SK-N-SH (cell line): ENCODE results near the gene CHAC1.

Experiments
- EZH2phosphoT487 ChIP-seq: fragments of 200-600 bp; sonication (generic); IDR thresholded peaks from 2 replicates; pipeline ENCODE4 v1.6.1; 2017; ENCODE audit warnings: low read depth, mixed run types, mild to moderate bottlenecking, antibody characterized with exemption, moderate library complexity, borderline replicate concordance
- FOXM1 ChIP-seq: IDR thresholded peaks from 2 replicates; pipeline ENCODE4 v1.4.0; 2012; ENCODE audit warnings: low read depth, mild to moderate bottlenecking
- GABPA ChIP-seq: IDR thresholded peaks from 2 replicates; pipeline ENCODE4 v1.4.0; 2012; ENCODE audit warnings: low read depth, mild to moderate bottlenecking
- MXI1 ChIP-seq: IDR thresholded peaks from 2 replicates; pipeline ENCODE4 v1.6.1; 2012; ENCODE audit warnings: mild to moderate bottlenecking, low read depth, low read length, improper control_type of control experiment
- POLR2AphosphoS5 ChIP-seq: IDR thresholded peaks from 2 replicates; pipeline ENCODE4 v1.6.1; 2012; ENCODE audit warnings: low read depth, low read length
- RAD21 ChIP-seq: IDR thresholded peaks from 2 replicates; pipeline ENCODE4 v1.6.1; 2012; ENCODE audit warnings: mild to moderate bottlenecking, low read length
- RFX5 ChIP-seq: IDR thresholded peaks from 2 replicates; pipeline ENCODE4 v1.6.1; 2012; ENCODE audit warnings: mild to moderate bottlenecking, improper control_type of control experiment, low read length
- RXRA ChIP-seq: IDR thresholded peaks from 2 replicates; pipeline ENCODE4 v1.4.0; 2012; ENCODE audit warnings: low read depth, mild to moderate bottlenecking, borderline replicate concordance
- TCF12 ChIP-seq: IDR thresholded peaks from 2 replicates; pipeline ENCODE4 v1.4.0; 2012
- TEAD4 ChIP-seq: IDR thresholded peaks from 2 replicates; pipeline ENCODE4 v1.4.0; 2012; ENCODE audit warnings: mild to moderate bottlenecking, borderline replicate concordance; ENCODE audit not compliant: insufficient read depth
- TF ChIP-seq, protein P1 (sequence below): fragments of 200-600 bp; sonication (generic); IDR thresholded peaks from 2 replicates; pipeline ENCODE4 v1.6.1; 2017; ENCODE audit warnings: antibody characterized with exemption, mild to moderate bottlenecking, moderate library complexity
- TF ChIP-seq, protein P2 (sequence below): IDR thresholded peaks from 2 replicates; pipeline ENCODE4 v1.6.1; 2012; ENCODE audit warnings: mild to moderate bottlenecking, low read depth, low read length, moderate library complexity
- TF ChIP-seq, protein P3 (sequence below): IDR thresholded peaks from 2 replicates; pipeline ENCODE4 v1.4.0; 2012; ENCODE audit warnings: low read depth, borderline replicate concordance
- TF ChIP-seq, protein P4 (sequence below): fragments of 150-350 bp; IDR thresholded peaks from 2 replicates; pipeline ENCODE4 v1.6.1; 2017; ENCODE audit warnings: antibody characterized with exemption, low read length, low read depth, borderline replicate concordance

DNA sequence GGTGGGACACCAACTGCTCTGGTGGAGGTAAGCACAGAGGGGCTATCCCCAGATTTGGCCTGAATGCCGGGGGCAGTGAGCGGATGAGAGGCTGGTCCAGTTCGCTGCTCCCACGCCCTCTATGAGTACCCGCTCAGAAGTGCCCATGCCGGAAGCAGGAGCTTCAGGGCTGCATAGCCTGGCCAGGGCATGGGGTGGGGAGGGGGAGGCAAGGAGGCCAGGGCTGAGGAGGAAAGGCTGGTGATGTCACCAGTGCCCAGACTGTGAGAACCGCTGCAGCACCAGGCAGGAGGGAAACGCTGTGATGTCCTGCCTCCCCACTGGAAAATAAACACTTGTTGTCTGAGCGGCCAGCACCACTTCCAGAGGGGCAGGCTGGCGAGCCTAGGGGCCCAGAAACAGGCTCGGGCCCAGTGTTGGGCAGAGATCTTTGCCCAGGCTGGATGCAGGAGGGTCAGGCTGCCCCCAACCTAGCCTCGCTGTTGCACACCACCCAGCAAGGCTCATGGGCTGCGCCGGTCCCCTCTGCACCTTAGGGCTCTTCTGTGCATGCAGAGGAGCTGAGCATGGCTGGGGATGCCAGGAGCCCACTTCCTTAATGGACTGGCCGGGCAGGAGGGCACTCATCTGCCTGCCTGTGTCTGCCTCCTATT is 35.0 kb upstream of the CHAC1 start:
- no peak for TF ChIP-seq GABPA
- TF ChIP-seq, protein P1, sequence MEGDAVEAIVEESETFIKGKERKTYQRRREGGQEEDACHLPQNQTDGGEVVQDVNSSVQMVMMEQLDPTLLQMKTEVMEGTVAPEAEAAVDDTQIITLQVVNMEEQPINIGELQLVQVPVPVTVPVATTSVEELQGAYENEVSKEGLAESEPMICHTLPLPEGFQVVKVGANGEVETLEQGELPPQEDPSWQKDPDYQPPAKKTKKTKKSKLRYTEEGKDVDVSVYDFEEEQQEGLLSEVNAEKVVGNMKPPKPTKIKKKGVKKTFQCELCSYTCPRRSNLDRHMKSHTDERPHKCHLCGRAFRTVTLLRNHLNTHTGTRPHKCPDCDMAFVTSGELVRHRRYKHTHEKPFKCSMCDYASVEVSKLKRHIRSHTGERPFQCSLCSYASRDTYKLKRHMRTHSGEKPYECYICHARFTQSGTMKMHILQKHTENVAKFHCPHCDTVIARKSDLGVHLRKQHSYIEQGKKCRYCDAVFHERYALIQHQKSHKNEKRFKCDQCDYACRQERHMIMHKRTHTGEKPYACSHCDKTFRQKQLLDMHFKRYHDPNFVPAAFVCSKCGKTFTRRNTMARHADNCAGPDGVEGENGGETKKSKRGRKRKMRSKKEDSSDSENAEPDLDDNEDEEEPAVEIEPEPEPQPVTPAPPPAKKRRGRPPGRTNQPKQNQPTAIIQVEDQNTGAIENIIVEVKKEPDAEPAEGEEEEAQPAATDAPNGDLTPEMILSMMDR, result no peak
- no peak for TF ChIP-seq RAD21
- no peak for TF ChIP-seq FOXM1
- TF ChIP-seq POLR2AphosphoS5, result no peak
- TF ChIP-seq, protein P2, sequence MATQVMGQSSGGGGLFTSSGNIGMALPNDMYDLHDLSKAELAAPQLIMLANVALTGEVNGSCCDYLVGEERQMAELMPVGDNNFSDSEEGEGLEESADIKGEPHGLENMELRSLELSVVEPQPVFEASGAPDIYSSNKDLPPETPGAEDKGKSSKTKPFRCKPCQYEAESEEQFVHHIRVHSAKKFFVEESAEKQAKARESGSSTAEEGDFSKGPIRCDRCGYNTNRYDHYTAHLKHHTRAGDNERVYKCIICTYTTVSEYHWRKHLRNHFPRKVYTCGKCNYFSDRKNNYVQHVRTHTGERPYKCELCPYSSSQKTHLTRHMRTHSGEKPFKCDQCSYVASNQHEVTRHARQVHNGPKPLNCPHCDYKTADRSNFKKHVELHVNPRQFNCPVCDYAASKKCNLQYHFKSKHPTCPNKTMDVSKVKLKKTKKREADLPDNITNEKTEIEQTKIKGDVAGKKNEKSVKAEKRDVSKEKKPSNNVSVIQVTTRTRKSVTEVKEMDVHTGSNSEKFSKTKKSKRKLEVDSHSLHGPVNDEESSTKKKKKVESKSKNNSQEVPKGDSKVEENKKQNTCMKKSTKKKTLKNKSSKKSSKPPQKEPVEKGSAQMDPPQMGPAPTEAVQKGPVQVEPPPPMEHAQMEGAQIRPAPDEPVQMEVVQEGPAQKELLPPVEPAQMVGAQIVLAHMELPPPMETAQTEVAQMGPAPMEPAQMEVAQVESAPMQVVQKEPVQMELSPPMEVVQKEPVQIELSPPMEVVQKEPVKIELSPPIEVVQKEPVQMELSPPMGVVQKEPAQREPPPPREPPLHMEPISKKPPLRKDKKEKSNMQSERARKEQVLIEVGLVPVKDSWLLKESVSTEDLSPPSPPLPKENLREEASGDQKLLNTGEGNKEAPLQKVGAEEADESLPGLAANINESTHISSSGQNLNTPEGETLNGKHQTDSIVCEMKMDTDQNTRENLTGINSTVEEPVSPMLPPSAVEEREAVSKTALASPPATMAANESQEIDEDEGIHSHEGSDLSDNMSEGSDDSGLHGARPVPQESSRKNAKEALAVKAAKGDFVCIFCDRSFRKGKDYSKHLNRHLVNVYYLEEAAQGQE, result no peak
- TF ChIP-seq TEAD4, result no peak
- no peak for TF ChIP-seq TCF12
- TF ChIP-seq, protein P3, sequence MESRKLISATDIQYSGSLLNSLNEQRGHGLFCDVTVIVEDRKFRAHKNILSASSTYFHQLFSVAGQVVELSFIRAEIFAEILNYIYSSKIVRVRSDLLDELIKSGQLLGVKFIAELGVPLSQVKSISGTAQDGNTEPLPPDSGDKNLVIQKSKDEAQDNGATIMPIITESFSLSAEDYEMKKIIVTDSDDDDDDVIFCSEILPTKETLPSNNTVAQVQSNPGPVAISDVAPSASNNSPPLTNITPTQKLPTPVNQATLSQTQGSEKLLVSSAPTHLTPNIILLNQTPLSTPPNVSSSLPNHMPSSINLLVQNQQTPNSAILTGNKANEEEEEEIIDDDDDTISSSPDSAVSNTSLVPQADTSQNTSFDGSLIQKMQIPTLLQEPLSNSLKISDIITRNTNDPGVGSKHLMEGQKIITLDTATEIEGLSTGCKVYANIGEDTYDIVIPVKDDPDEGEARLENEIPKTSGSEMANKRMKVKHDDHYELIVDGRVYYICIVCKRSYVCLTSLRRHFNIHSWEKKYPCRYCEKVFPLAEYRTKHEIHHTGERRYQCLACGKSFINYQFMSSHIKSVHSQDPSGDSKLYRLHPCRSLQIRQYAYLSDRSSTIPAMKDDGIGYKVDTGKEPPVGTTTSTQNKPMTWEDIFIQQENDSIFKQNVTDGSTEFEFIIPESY, result no peak
- no peak for TF ChIP-seq RXRA
- TF ChIP-seq RFX5, result no peak
- TF ChIP-seq, protein P4, sequence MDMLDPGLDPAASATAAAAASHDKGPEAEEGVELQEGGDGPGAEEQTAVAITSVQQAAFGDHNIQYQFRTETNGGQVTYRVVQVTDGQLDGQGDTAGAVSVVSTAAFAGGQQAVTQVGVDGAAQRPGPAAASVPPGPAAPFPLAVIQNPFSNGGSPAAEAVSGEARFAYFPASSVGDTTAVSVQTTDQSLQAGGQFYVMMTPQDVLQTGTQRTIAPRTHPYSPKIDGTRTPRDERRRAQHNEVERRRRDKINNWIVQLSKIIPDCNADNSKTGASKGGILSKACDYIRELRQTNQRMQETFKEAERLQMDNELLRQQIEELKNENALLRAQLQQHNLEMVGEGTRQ, result no peak
- no peak for TF ChIP-seq EZH2phosphoT487
- TF ChIP-seq MXI1, result no peak
